Kidney (tissue), 14 donors: ENCODE data around the gene EIF4G3. TPM values are rescaled to one million over a fixed set of nuclear protein-coding genes. Genes with fewer than 3 reads are reported as not detected.

ENCODE experiments used
- DNase-seq, 5 donors: peaks; one replicate each; pipeline ENCODE4 v3.0.0-alpha.2; 2013 to 2020
- FAIRE-seq: peaks from 2 replicates; lab custom pipeline; 2012; peaks lifted over from hg19 to GRCh38; lab: Jason Lieb, UNC
- H3K27ac ChIP-seq, 2 donors: one replicate each; pipeline ENCODE4 v1.7.0; 2013; ENCODE audit warnings: low read depth in 2 of 2, low read length in 2 of 2, inconsistent platforms in 1 of 2
- H3K27me3 ChIP-seq: one replicate; pipeline ENCODE4 v1.7.1; 2013; ENCODE audit warnings: low read length, inconsistent platforms; ENCODE audit not compliant: control insufficient read depth, insufficient read depth
- H3K36me3 ChIP-seq, 3 donors: one replicate each; pipeline versions ENCODE4 v1.7.0 to v1.7.1; 2013; ENCODE audit warnings: low read length in 3 of 3, control low read depth in 1 of 3, inconsistent platforms in 1 of 3; ENCODE audit not compliant: insufficient read depth in 3 of 3, control insufficient read depth in 2 of 3
- H3K4me1 ChIP-seq, 3 donors: one replicate each; pipeline versions ENCODE4 v1.7.0 to v1.7.1; 2013; ENCODE audit warnings: low read length in 3 of 3, inconsistent platforms in 1 of 3, low read depth in 1 of 3; ENCODE audit not compliant: control insufficient read depth in 2 of 3, insufficient read depth in 2 of 3
- H3K4me3 ChIP-seq, 3 donors: one replicate each; pipeline versions ENCODE4 v1.7.0 to v1.8.1; 2013; ENCODE audit warnings: low read length in 3 of 3, control low read depth in 1 of 3, inconsistent platforms in 1 of 3
- H3K9ac ChIP-seq, 3 donors: one replicate each; pipeline versions ENCODE4 v1.7.0 to v1.7.1; 2013; ENCODE audit warnings: low read length in 3 of 3, control low read depth in 1 of 3, inconsistent platforms in 1 of 3
- H3K9me3 ChIP-seq, 3 donors: one replicate each; pipeline versions ENCODE4 v1.7.0 to v1.7.1; 2013; ENCODE audit warnings: low read length in 3 of 3, control low read depth in 1 of 3, inconsistent platforms in 1 of 3; ENCODE audit not compliant: control insufficient read depth in 2 of 3, insufficient read depth in 1 of 3
- intact Hi-C: fragments of 100-400 bp; cut with DNase I; formaldehyde crosslinking; loops from one replicate; pipeline ENCODE4 v1.11.1; 2022
- polyA plus RNA-seq: library from polyadenylated mRNA; stranded (reverse); fragments of 350-450 nt; fragmentation: Illumina TruSeq; extraction: RNeasy Lipid Tissue Mini Kit (QIAGEN cat#74804); gene quantifications from one replicate; pipeline ENCODE4 v1.2.3, GENCODE V29; 2014; ENCODE audit warnings: low read depth, low replicate concordance; ENCODE audit not compliant: insufficient read depth
- total RNA-seq: library from RNA; stranded (reverse); fragmentation: NEBNext Ultra II Directional; extraction: Animal tissue kit (Norgen Biotek cat#: 25700); gene quantifications from one replicate; pipeline ENCODE4 v1.2.1, GENCODE V29; 2021
- TF ChIP-seq, protein P1 (sequence below): IDR thresholded peaks from 3 replicates; pipeline ENCODE4 v1.5.1; 2012; ENCODE audit warnings: mild to moderate bottlenecking, moderate library complexity, borderline replicate concordance; ENCODE audit not compliant: insufficient read depth; ENCODE audit errors: extremely low read depth
- donor health status: control.
- donor health status: control.
- donor health status: control.
- donor health status: control.
- donor health status: control.
- donor health status: DM: yes; HTN: yes; CAD: no.
- donor health status: Normal renal cell carcinoma (clear cell type).

Gene EIF4G3
- total and polyA plus RNA-seq, 2 donors from 2014 or later, result 14.8 to 61.6 TPM

DNA sequence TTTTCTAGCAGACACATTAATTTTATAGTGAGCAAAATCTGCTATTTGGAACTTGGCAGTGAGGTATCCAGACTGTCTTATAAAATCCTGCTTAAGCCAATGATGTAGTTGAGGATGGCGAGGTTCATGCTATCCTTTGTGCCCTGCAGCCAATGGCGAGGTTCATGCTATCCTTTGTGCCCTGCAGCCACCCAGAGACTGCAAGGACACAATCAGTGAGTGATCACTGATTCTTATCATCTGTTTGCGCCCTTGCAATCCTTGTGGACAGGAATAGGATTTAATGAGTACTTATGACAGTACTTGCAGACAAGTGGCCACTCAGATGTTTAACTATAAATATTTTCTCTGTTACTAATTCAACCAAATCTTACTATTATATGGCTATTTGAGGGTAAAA lies 112.6 kb downstream of the EIF4G3 start:
- Histone ChIP-seq H3K9ac (no peak overlapping the region), H3K36me3 (no peaks in the 10 kb centered on the region), H3K27ac (no peak overlapping the region), H3K27me3 (no peaks in the 10 kb centered on the region), H3K9me3 (no peaks in the 10 kb centered on the region), H3K4me3 (no peak overlapping the region), H3K4me1 (peaks cover 0 to 2% (median 2%) of the 10 kb centered on the region in 3 donors)
- intact Hi-C loops, result no loop called here
- FAIRE-seq (no peak), DNase-seq (no peak)
- TF ChIP-seq, protein P1, sequence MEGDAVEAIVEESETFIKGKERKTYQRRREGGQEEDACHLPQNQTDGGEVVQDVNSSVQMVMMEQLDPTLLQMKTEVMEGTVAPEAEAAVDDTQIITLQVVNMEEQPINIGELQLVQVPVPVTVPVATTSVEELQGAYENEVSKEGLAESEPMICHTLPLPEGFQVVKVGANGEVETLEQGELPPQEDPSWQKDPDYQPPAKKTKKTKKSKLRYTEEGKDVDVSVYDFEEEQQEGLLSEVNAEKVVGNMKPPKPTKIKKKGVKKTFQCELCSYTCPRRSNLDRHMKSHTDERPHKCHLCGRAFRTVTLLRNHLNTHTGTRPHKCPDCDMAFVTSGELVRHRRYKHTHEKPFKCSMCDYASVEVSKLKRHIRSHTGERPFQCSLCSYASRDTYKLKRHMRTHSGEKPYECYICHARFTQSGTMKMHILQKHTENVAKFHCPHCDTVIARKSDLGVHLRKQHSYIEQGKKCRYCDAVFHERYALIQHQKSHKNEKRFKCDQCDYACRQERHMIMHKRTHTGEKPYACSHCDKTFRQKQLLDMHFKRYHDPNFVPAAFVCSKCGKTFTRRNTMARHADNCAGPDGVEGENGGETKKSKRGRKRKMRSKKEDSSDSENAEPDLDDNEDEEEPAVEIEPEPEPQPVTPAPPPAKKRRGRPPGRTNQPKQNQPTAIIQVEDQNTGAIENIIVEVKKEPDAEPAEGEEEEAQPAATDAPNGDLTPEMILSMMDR, result no peak

DNA sequence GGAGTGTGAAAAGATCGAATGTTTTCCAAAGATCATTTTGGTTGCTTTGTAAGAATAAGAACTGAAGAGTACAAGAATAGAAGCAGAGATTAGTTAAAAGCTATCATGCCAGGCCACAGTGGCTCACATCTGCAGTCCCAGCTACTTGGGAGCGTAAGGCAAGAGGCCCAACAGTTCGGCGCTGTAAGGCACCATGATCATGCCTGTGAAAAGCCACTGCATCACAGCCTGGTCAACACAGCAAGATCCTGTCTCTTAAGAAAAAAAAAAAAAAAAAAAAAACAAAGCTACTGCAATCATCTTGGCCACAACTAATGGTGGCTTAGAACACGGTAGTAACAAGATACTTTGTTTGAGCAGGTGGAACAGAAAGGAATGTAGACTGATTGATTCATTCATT lies 116.2 kb downstream of the EIF4G3 start:
- TF ChIP-seq, protein P1, result no peak
- Histone ChIP-seq H3K4me1 (no peaks in the 10 kb centered on the region), H3K36me3 (no peaks in the 10 kb centered on the region), H3K27me3 (no peaks in the 10 kb centered on the region), H3K4me3 (no peak overlapping the region), H3K9me3 (no peaks in the 10 kb centered on the region), H3K27ac (no peak overlapping the region), H3K9ac (no peak overlapping the region)
- DNase-seq, result no peak
- FAIRE-seq, result no peak
- intact Hi-C loops, result no loop called here

DNA sequence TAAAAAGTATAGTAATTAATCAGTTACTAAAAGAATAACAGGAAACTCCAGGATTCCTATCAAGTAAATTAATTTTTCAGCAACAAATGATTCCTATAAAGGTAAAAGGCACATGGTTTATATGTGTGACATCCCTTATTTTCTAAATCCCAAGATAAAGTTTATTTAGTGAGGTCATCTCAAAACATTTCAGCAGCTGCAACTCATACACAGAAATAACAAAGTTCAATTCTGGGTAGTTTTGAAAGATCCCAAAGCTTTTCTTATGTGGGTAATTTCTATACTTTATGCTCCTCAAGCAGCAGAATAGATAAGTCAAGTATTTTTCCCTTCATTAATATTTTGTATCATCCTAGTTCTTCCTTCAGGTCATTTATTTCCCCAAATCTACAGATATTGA lies 117.7 kb downstream of the EIF4G3 start:
- H3K27me3 ChIP-seq, result no peaks in the 10 kb centered on the region
- no peak overlapping the region for H3K4me3 ChIP-seq
- H3K4me1 ChIP-seq, result no peaks in the 10 kb centered on the region
- H3K36me3 ChIP-seq, result no peaks in the 10 kb centered on the region
- TF ChIP-seq, protein P1, result no peak
- intact Hi-C loops, result no loop called here
- H3K9ac ChIP-seq, result no peak overlapping the region
- DNase-seq (no peak), FAIRE-seq (no peak)
- no peaks in the 10 kb centered on the region for H3K9me3 ChIP-seq
- H3K27ac ChIP-seq, result no peak overlapping the region
